Heart left ventricle (tissue), 13 donors: Measurements from ENCODE around the gene GRXCR2.

ENCODE experiments used
- CTCF ChIP-seq, 12 donors: fragments of 200-600 bp; sonication (generic) in 4 of 12; IDR thresholded peaks; one replicate each; pipeline versions ENCODE4 v1.5.0 to v1.8.0; 2018 to 2022; ENCODE audit warnings: antibody characterized with exemption in 12 of 12, mild to moderate bottlenecking in 5 of 12
- POLR2A ChIP-seq, 2 donors: fragments of 450-650 bp; IDR thresholded peaks; one replicate each; pipeline ENCODE4 v1.6.1; 2017; ENCODE audit warnings: antibody characterized with exemption in 2 of 2, mild to moderate bottlenecking in 2 of 2, moderate library complexity in 2 of 2
- donor health status: ischemic (EF 13 %, LVEDD 7.1; RV severe dilation, severe dysfunction).
- donor health status: DM: no; HTN: yes; CAD: no.
- donor health status: DM: no; HTN: no; CAD: no.
- donor health status: ischemic (EF 25% LVEDD 6.9; RV normal size, moderate dysfunction).
- donor health status: ischemic (EF 25% LVEDD 5.7; RV mildly dilated, moderate dysfunction).
- donor health status: ischemic (EF 35%, LVEDD 5.7; RV mildly dilated, moderate dysfunction).
- donor health status: nonischemic (EF 11% LVEDD 7.7; RV severe dilation, severe dysfunction).
- donor health status: DM: yes; HTN: yes; CAD: no.
- donor health status: PGD.
- donor health status: ischemic (EF 29% LVEDD 5.4; RV normal size, mild dysfunction).
- donor health status: nonischemic (EF 23%, LVEDD 6.1; RV moderate dilation, normal function).

GRCh38 chr5:145838276-145838675 lies 34.5 kb downstream of the GRXCR2 start:
- no peak for TF ChIP-seq CTCF (IDR thresholded peaks at IDR 0.05)
- no peak for TF ChIP-seq POLR2A (IDR thresholded peaks at IDR 0.05)
